GM12891 (cell line): ENCODE data around the gene AVPR2.

Experiments
- PAX5 ChIP-seq: IDR thresholded peaks from 2 replicates; pipeline ENCODE4 v1.6.1; 2011; ENCODE audit warnings: low read length, moderate library complexity, mild to moderate bottlenecking; ENCODE audit not compliant: insufficient read depth, severe bottlenecking
- POLR2A ChIP-seq: IDR thresholded peaks from 2 replicates; pipeline ENCODE4 v1.6.1; 2011; ENCODE audit warnings: low read depth, low read length, control low read depth
- TAF1 ChIP-seq: IDR thresholded peaks from 2 replicates; pipeline ENCODE4 v1.6.1; 2011; ENCODE audit warnings: low read depth, low read length, control low read depth

DNA sequence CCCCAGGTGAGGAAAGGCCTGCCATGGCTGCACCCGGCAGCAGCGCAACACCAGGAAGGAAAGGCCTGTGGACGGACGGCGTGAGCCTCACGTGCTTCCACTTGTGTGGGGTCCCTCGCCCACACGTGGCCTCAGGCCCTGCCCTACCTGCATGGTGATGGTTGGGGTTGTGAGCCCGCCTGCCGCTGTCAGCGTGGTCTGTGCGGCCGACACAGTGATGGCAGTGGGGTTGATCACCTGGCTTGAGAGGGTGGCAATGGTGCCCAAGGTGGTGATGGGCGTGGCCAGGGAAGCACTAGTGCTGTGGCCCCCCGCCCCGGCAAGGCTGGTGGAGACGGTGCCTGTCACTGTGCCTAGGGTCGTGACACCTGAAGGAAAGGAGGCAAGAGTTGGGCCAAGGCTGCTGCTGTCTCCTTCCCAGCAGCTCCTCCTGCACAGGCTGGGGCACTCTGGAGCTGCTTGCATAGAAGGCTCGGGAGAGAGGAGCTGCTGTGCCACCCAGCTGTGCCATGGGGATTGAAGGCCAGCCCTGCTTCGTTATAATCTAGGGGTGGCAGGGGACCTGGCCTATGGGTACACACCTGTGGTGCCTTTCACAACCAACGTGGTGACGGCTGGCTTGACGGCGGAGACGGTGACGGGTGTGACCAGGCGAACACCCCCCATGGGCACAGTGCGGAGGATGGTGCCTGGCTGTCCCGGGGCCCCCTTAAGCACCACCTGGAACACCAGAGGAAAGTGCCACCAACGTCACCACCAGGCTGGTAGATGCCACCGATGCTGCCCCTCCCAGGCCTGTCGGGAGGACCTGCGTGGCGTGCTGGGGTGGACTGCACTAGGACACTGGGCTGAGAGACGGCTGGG lies 51.8 kb downstream of the AVPR2 start:
- no peak for TF ChIP-seq TAF1
- TF ChIP-seq POLR2A = no peak
- no peak for TF ChIP-seq PAX5
